ENCODE data around the gene CFAP410.

CFAP410 gene

DNA sequence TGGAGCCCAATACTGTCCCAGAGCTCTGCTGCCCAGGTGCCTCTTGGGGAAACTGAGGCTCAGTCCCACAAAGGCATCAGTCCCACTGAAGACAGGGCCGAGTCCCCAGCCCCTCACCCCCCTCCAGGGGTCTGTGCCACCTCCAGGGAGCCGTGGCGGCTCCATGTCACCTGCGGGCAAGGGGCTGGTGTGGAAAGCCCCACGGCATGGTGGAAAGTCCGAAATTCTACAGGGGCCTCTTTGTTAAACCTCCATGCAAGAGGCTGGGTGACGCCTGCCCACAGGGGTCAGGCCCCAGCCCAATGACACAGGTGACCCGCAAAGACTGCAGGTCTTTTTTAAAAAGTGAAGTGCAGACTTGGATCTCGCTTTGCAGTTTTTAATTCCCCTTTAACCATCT, 56.8 kb downstream of the CFAP410 start:
- no peak for DNase-seq (ENCODE audit: low spot score)
- no peak for TF ChIP-seq CTCF (IDR thresholded peaks at IDR 0.05; ENCODE audit: extremely low read depth, missing control alignments)

DNA sequence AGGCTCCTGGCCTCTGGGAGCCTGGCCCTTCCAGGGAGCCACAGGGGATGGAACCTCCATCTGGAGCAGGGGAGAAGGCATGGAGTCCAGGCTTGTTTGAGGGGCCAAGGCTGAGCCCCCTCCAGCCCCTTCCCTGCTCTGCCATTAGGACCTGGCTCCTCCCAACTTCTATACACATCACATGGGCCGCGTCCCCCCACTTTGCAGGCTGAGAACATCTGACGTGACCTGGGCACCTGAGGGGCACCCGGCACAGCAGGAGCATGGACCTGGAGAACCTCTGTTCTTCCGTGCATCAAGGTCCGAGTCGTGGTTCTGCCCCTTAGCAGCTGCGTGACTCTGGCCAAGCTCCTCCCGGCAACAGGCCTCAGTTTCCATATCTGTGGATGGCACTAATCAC, 57.4 kb downstream of the CFAP410 start:
- no peak for DNase-seq (ENCODE audit: low spot score)
- no peak for TF ChIP-seq CTCF (IDR thresholded peaks at IDR 0.05; ENCODE audit: extremely low read depth, missing control alignments)

GRCh38 chr21:44279354-44280260, 59.6 kb downstream of the CFAP410 start:
- TF ChIP-seq CTCF (IDR thresholded peaks at IDR 0.05; ENCODE audit: extremely low read depth, missing control alignments), result no peak
- DNase-seq (ENCODE audit: low spot score), result no peak
